Measurements from ENCODE around the gene ONECUT3.

The ONECUT3 gene

GRCh38 chr19:1816530-1817298 lies 63.4 kb downstream of the ONECUT3 start:
- DNase-seq, result no peak

- no peak for DNase-seq
Observed at GRCh38 chr19:1817553-1818179, 64.4 kb downstream of the ONECUT3 start.

- no peak for DNase-seq
Observed at GRCh38 chr19:1818549-1819195, 65.4 kb downstream of the ONECUT3 start.

- no peak for DNase-seq
Observed at GRCh38 chr19:1819341-1820255, 66.3 kb downstream of the ONECUT3 start.

GRCh38 chr19:1822210-1822609 lies 68.9 kb downstream of the ONECUT3 start:
- DNase-seq, result no peak

- no peak for DNase-seq
Observed at GRCh38 chr19:1823020-1823419, 69.7 kb downstream of the ONECUT3 start.

- DNase-seq, result no peak
Observed at GRCh38 chr19:1823539-1824251, 70.4 kb downstream of the ONECUT3 start.

GRCh38 chr19:1824252-1824622 lies 70.9 kb downstream of the ONECUT3 start:
- DNase-seq, result no peak

- DNase-seq, result peak; percentile 27
Observed at GRCh38 chr19:1825909-1826556, 72.7 kb downstream of the ONECUT3 start.

GRCh38 chr19:1826557-1827521 lies 73.5 kb downstream of the ONECUT3 start:
- no peak for DNase-seq

GRCh38 chr19:1827566-1828278 lies 74.4 kb downstream of the ONECUT3 start:
- DNase-seq, result no peak

- DNase-seq, result no peak
Observed at GRCh38 chr19:1828279-1829238, 75.3 kb downstream of the ONECUT3 start.

GRCh38 chr19:1829958-1830357 lies 76.7 kb downstream of the ONECUT3 start:
- DNase-seq, result no peak

- no peak for DNase-seq
Observed at GRCh38 chr19:1830568-1830967, 77.3 kb downstream of the ONECUT3 start.
